GM06990 (cell line): Measurements from ENCODE around the gene VIPR2.

Experiments
- DNase-seq: peaks from one replicate; pipeline ENCODE4 v3.0.0-alpha.2; 2011; ENCODE audit not compliant: insufficient read length; ENCODE audit errors: extremely low read depth
- H3K27me3 ChIP-seq: replicated peaks from 2 replicates; pipeline ENCODE4 v1.6.0; 2011; ENCODE audit warnings: low read length; ENCODE audit not compliant: control insufficient read depth, insufficient read depth
- H3K36me3 ChIP-seq: 2 replicates; pipeline ENCODE4 v1.5.1; 2011; ENCODE audit warnings: low read length; ENCODE audit not compliant: control insufficient read depth, insufficient read depth
- H3K4me3 ChIP-seq: replicated peaks from 2 replicates; pipeline ENCODE4 v1.5.1; 2011; ENCODE audit warnings: low read depth, mild to moderate bottlenecking, control low read depth, low read length
- CTCF ChIP-seq: IDR thresholded peaks from 2 replicates; pipeline ENCODE4 v1.5.1; 2011; ENCODE audit warnings: low read length, control low read depth, mild to moderate bottlenecking, inconsistent platforms; ENCODE audit not compliant: insufficient read depth, poor library complexity, severe bottlenecking

VIPR2 gene

GRCh38 chr7:159075563-159076238 is 69.0 kb downstream of the VIPR2 start:
- TF ChIP-seq CTCF: no peak
- no peak overlapping the region for H3K4me3 ChIP-seq
- no peaks in the 10 kb centered on the region for H3K36me3 ChIP-seq
- H3K27me3 ChIP-seq: no peaks in the 10 kb centered on the region
- DNase-seq: no peak

- TF ChIP-seq CTCF: no peak
- H3K4me3 ChIP-seq: no peak overlapping the region
- no peaks in the 10 kb centered on the region for H3K36me3 ChIP-seq
- no peaks in the 10 kb centered on the region for H3K27me3 ChIP-seq
- no peak for DNase-seq
Measured at GRCh38 chr7:159071260-159071659, 73.4 kb downstream of the VIPR2 start.

- H3K27me3 ChIP-seq: no peaks in the 10 kb centered on the region
- TF ChIP-seq CTCF: no peak
- no peak overlapping the region for H3K4me3 ChIP-seq
- no peaks in the 10 kb centered on the region for H3K36me3 ChIP-seq
- no peak for DNase-seq
Measured at GRCh38 chr7:159070431-159071148, 74.1 kb downstream of the VIPR2 start.

DNA sequence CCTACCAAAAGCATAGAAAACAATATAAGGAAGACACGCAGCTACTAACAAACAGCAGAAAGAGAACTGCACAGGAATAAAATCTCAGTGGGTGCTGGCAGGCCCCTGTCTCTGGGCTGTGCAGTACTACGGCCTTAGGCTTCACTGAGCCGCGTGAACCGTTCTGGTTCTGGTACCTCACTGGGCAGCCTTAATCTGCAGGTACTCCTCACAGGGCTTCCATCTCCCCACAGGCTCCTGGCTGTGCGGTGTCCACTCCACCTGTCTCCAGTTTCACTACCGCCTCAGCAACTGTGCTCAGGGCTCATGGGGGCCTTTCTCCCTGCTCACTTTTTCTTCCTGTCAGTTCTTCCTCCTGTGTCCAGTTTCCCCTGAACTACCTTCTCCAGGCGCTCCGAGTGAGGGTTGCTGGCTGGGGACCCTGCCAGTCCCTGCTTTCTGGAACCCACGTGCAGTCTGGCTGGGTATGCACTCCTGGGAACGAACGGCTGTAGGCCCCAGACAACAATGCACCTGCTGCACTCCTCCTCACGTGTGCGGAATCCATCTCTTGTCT is 75.7 kb downstream of the VIPR2 start:
- no peaks in the 10 kb centered on the region for H3K36me3 ChIP-seq
- H3K4me3 ChIP-seq: no peak overlapping the region
- no peak for TF ChIP-seq CTCF
- no peaks in the 10 kb centered on the region for H3K27me3 ChIP-seq
- no peak for DNase-seq

DNA sequence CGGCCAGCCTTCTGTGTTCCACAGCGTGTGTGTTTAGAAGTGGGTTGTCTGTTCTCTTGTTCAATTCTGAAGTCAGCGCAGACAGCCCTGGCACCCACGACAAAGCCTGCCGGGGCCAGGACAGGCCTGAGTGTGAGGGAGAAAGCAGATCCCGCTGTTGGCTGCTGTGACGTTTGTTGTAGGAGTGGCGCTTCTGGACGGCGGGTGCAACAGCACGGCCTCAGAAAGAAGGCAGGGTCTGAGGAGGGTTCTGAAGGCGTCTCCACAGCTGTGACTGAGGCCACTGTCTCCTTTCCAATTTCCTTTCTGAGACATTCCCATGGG is 76.2 kb downstream of the VIPR2 start:
- Histone ChIP-seq H3K27me3 (no peaks in the 10 kb centered on the region), H3K36me3 (no peaks in the 10 kb centered on the region), H3K4me3 (no peak overlapping the region)
- no peak for DNase-seq
- no peak for TF ChIP-seq CTCF
